CD4-positive, CD25-positive, alpha-beta regulatory T cell (primary cell): Measurements from ENCODE around the gene COASY. TPM values are rescaled to one million over a fixed set of nuclear protein-coding genes. Genes with fewer than 3 reads are reported as not detected.

ENCODE experiments used
- ATAC-seq, 2 donors: fragments of 150-1000 bp; cut with Tn5 transposase; one replicate each; pipeline ENCODE4 v1.10.0; 2021; ENCODE audit warnings: low read depth in 2 of 2, moderate number of reproducible peaks in 2 of 2, moderate library complexity in 1 of 2
- DNase-seq, 3 donors: peaks; one replicate each; pipeline versions ENCODE4 v3.0.0 to v3.0.0-alpha.2; 2012 to 2022; ENCODE audit warnings: mixed read lengths in 1 of 3
- H3K27ac ChIP-seq: one replicate; pipeline ENCODE4 v1.7.0; 2013; ENCODE audit warnings: mild to moderate bottlenecking, low read length; ENCODE audit not compliant: insufficient read depth, poor library complexity, severe bottlenecking
- H3K27me3 ChIP-seq: one replicate; pipeline ENCODE4 v1.7.0; 2013; ENCODE audit warnings: low read length; ENCODE audit not compliant: control insufficient read depth, insufficient read depth
- H3K36me3 ChIP-seq: one replicate; pipeline ENCODE4 v1.7.0; 2013; ENCODE audit warnings: mild to moderate bottlenecking, low read length, moderate library complexity; ENCODE audit not compliant: control insufficient read depth, insufficient read depth
- H3K4me1 ChIP-seq: 2 replicates; pipeline ENCODE4 v1.7.0; 2013; ENCODE audit warnings: mild to moderate bottlenecking, low read length; ENCODE audit not compliant: insufficient read depth, control insufficient read depth, poor library complexity, severe bottlenecking
- H3K4me3 ChIP-seq: one replicate; pipeline ENCODE4 v1.7.0; 2013; ENCODE audit warnings: low read depth, mild to moderate bottlenecking, low read length, moderate library complexity
- H3K9me3 ChIP-seq, 2 experiments: 1 replicate in 1 of 2; 2 replicates in 1 of 2; pipeline ENCODE4 v1.7.0; 2013; ENCODE audit warnings: low read length in 2 of 2, mild to moderate bottlenecking in 1 of 2, moderate library complexity in 1 of 2; ENCODE audit not compliant: control insufficient read depth in 2 of 2
- H3K27ac Mint-ChIP-seq, 3 donors: one replicate each; pipeline ENCODE4 v1.8.0; 2020 to 2022; ENCODE audit warnings: mild to moderate bottlenecking in 3 of 3, mixed read lengths in 3 of 3, moderate library complexity in 2 of 3
- H3K27me3 Mint-ChIP-seq: one replicate; pipeline ENCODE4 v1.8.0; 2022; ENCODE audit warnings: mild to moderate bottlenecking, mixed read lengths
- H3K36me3 Mint-ChIP-seq: one replicate; pipeline ENCODE4 v1.8.0; 2020; ENCODE audit warnings: mixed read lengths
- H3K4me1 Mint-ChIP-seq, 4 donors: one replicate each; pipeline ENCODE4 v1.8.0; 2020 to 2022; ENCODE audit warnings: mixed read lengths in 4 of 4, mild to moderate bottlenecking in 1 of 4
- H3K4me3 Mint-ChIP-seq, 4 donors: one replicate each; pipeline ENCODE4 v1.8.0; 2020 to 2022; ENCODE audit warnings: mild to moderate bottlenecking in 4 of 4, mixed read lengths in 4 of 4, moderate library complexity in 3 of 4
- H3K9me3 Mint-ChIP-seq, 7 donors: one replicate each; pipeline ENCODE4 v1.8.0; 2020 to 2022; ENCODE audit warnings: mixed read lengths in 7 of 7, mild to moderate bottlenecking in 3 of 7, moderate library complexity in 2 of 7
- polyA plus RNA-seq, 4 donors: library from polyadenylated mRNA; unstranded; fragments of 300-500 nt; fragmentation: Illumina TruSeq; gene quantifications; one replicate each; pipeline ENCODE4 v1.2.3, GENCODE V29; 2021
- total RNA-seq: library from RNA; stranded (reverse); gene quantifications from one replicate; pipeline ENCODE4 v1.2.3, GENCODE V29; 2022

COASY gene
- total and polyA plus RNA-seq, 5 donors from 2014 or later, result 41.6 to 56.1 (median 48.7) TPM

GRCh38 chr17:42563950-42564349, 2.0 kb downstream of the COASY start:
- Mint-ChIP-seq H3K27me3 (no peaks in the 10 kb centered on the region), H3K27ac (peak overlapping the region in 1 of 3 donors; percentile 91), H3K4me1 (peaks cover 4 to 59% (median 28%) of the 10 kb centered on the region in 4 donors), H3K9me3 (peaks cover 0 to 2% (median 0%) of the 10 kb centered on the region in 7 donors), H3K4me3 (peak overlapping the region; percentile 83 to 93 (median 91)), H3K36me3 (no peaks in the 10 kb centered on the region)
- Histone ChIP-seq H3K4me1 (peaks cover 53% of the 10 kb centered on the region), H3K9me3 (no peaks in the 10 kb centered on the region), H3K27me3 (no peaks in the 10 kb centered on the region), H3K4me3 (no peak overlapping the region), H3K36me3 (peaks cover 21% of the 10 kb centered on the region), H3K27ac (no peak overlapping the region)
- DNase-seq (no peak), ATAC-seq (no peak)

GRCh38 chr17:42564815-42565522, 3.0 kb downstream of the COASY start:
- Mint-ChIP-seq H3K27ac (peak overlapping the region in 1 of 3 donors; percentile 38), H3K4me1 (peaks cover 4 to 70% (median 33%) of the 10 kb centered on the region in 4 donors), H3K4me3 (peak overlapping the region; percentile 29 to 96 (median 53)), H3K27me3 (no peaks in the 10 kb centered on the region), H3K9me3 (peaks cover 0 to 2% (median 0%) of the 10 kb centered on the region in 7 donors), H3K36me3 (peaks cover 9% of the 10 kb centered on the region)
- ATAC-seq, result no peak
- Histone ChIP-seq H3K27ac (no peak overlapping the region), H3K27me3 (no peaks in the 10 kb centered on the region), H3K4me1 (peaks cover 56% of the 10 kb centered on the region), H3K36me3 (peaks cover 31% of the 10 kb centered on the region), H3K4me3 (no peak overlapping the region), H3K9me3 (no peaks in the 10 kb centered on the region)
- no peak for DNase-seq

DNA sequence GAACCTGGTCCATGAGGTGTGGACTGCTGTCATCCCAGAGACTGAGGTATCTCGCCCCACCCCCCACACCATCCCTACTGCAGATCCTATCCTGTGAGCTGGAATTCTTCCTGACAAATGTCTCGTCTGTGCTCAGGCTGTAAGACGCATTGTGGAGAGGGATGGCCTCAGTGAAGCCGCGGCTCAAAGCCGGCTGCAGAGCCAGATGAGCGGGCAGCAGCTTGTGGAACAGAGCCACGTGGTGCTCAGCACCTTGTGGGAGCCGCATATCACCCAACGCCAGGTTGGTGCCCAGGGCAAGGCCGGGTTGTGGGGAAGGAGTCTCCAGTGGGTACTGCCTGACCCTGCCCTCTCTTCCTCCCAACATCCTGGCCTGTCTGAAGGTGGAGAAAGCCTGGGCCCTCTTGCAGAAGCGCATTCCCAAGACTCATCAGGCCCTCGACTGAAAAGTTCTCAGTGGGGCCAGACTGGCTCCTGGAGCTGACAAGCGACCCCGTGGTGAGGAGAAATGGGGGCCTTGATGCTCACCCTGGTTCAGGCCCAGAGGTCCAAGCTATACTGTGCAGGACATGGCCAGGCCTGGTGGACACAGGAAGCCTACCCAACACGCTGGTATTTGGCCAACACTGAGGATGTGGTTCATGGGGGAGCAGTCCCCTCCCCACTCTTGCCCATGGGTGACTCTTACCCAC, 3.7 kb downstream of the COASY start:
- Histone ChIP-seq H3K4me3 (peak overlapping the region; percentile 7), H3K27me3 (no peaks in the 10 kb centered on the region), H3K4me1 (peaks cover 56% of the 10 kb centered on the region), H3K36me3 (peaks cover 38% of the 10 kb centered on the region), H3K9me3 (no peaks in the 10 kb centered on the region), H3K27ac (peak overlapping the region; percentile 89)
- H3K4me3 Mint-ChIP-seq, result peak overlapping the region; percentile 95 to 97 (median 96)
- H3K4me1 Mint-ChIP-seq, result peaks cover 1 to 70% (median 33%) of the 10 kb centered on the region in 4 donors
- H3K27me3 Mint-ChIP-seq, result no peaks in the 10 kb centered on the region
- peak overlapping the region; percentile 14 to 98 (median 94) for H3K27ac Mint-ChIP-seq
- peaks cover 0 to 2% (median 0%) of the 10 kb centered on the region in 7 donors for H3K9me3 Mint-ChIP-seq
- H3K36me3 Mint-ChIP-seq, result peaks cover 9% of the 10 kb centered on the region
- DNase-seq, result no peak
- ATAC-seq, result no peak

GRCh38 chr17:42566215-42566882, 4.4 kb downstream of the COASY start:
- peaks cover 44% of the 10 kb centered on the region for H3K36me3 ChIP-seq
- peak overlapping the region; percentile 89 for H3K27ac ChIP-seq
- peak overlapping the region; percentile 95 to 97 (median 96) for H3K4me3 Mint-ChIP-seq
- H3K9me3 ChIP-seq, result no peaks in the 10 kb centered on the region
- H3K36me3 Mint-ChIP-seq, result peaks cover 16% of the 10 kb centered on the region
- no peaks in the 10 kb centered on the region for H3K27me3 Mint-ChIP-seq
- peaks cover 56% of the 10 kb centered on the region for H3K4me1 ChIP-seq
- H3K27ac Mint-ChIP-seq, result peak overlapping the region; percentile 94 to 99 (median 98)
- peaks cover 0 to 71% (median 35%) of the 10 kb centered on the region in 4 donors for H3K4me1 Mint-ChIP-seq
- H3K4me3 ChIP-seq, result peak overlapping the region; percentile 7
- DNase-seq (no peak), ATAC-seq (no peak)
- no peaks in the 10 kb centered on the region for H3K27me3 ChIP-seq
- H3K9me3 Mint-ChIP-seq, result peaks cover 0 to 2% (median 0%) of the 10 kb centered on the region in 7 donors

DNA sequence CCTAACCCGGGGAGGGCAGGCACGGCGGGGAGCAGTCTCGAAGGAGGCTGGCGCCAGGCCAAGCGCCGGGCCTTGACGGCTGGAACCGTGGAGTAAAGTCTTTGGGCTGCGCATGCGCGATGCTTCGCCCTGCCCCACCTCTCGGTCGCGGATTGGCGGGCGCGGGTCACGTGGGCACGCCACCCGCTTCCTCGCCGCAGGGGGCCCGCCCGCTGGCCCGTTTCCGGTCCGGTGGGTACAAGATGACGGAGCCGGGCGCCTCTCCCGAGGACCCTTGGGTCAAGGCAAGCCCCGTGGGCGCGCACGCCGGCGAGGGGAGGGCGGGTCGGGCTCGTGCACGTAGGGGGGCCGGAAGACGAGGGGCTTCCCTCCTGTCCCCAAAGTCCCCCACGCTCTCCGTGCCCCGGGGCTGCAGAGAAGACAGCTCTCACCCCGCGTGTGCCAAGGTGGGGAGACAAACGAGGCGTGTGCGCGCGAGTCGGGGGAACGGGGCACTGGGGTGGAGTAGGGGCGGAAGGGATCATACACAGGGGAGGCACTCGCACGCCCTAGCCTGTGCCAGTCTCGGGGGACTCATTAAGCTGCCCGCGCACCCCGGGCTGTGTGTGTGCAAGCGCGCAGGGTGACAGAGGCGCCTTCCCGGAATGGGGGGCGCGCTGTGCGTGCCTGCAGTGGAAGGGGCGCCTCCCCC, 5.1 kb downstream of the COASY start, which contains the start of gene MLX:
TSS of gene MLX (plus strand) at position 218 of the 691 bp plus-strand sequence. CDS start at position 243, 25 bp downstream.
- ATAC-seq, result peak; percentile 73 to 75
- peak; percentile 90 to 95 (median 91) for DNase-seq
- no peaks in the 10 kb centered on the region for H3K27me3 ChIP-seq
- peak within 1 kb of the TSS; percentile 89 for H3K27ac ChIP-seq
- H3K36me3 ChIP-seq, result peaks cover 51% of the 10 kb centered on the region
- peaks cover 0 to 2% (median 0%) of the 10 kb centered on the region in 7 donors for H3K9me3 Mint-ChIP-seq
- H3K4me3 ChIP-seq, result peak within 1 kb of the TSS; percentile 89
- peak within 1 kb of the TSS; percentile 94 to 99 (median 98) for H3K27ac Mint-ChIP-seq
- peaks cover 20% of the 10 kb centered on the region for H3K36me3 Mint-ChIP-seq
- peaks cover 0 to 65% (median 31%) of the 10 kb centered on the region in 4 donors for H3K4me1 Mint-ChIP-seq
- peaks cover 51% of the 10 kb centered on the region for H3K4me1 ChIP-seq
- H3K27me3 Mint-ChIP-seq, result no peaks in the 10 kb centered on the region
- peak within 1 kb of the TSS; percentile 95 to 97 (median 96) for H3K4me3 Mint-ChIP-seq
- H3K9me3 ChIP-seq, result no peaks in the 10 kb centered on the region

DNA sequence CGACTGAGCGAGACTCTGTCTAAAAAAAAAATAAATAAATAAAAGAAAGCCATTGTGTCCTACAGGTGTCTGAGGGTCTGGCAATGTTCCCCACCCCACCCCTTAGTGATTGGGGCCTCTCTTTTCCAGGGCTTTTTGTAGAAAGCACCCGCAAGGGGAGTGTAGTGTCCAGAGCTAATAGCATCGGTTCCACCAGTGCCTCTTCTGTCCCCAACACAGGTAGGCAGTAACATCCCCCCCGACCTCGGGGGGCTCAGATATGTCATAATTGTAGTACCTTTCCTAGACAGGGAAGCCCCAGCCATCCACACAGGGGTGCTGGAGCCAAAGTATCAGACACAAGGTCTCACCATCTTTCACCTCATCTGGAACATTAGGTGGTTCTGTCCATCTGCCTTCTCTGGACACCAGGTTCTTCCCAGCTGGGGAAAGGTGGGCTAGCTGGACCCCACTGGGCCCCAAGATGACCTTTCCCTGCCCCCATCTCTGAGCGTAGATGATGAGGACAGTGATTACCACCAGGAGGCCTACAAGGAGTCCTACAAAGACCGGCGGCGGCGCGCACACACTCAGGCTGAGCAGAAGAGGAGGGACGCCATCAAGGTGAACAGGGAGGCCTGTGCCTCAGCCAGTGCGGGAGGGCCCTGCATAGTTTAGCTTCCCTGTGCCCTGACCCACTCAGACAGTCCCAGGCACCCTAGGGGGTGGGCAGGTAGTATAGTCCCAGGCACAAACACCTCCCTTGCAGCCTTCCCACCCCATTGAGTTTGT, 6.6 kb downstream of the COASY start:
- peaks cover 25% of the 10 kb centered on the region for H3K36me3 Mint-ChIP-seq
- Histone ChIP-seq H3K27ac (no peak overlapping the region), H3K27me3 (no peaks in the 10 kb centered on the region), H3K9me3 (no peaks in the 10 kb centered on the region), H3K36me3 (peaks cover 66% of the 10 kb centered on the region), H3K4me3 (no peak overlapping the region), H3K4me1 (peaks cover 37% of the 10 kb centered on the region)
- H3K27me3 Mint-ChIP-seq, result no peaks in the 10 kb centered on the region
- DNase-seq, result no peak
- peaks cover 0 to 2% (median 0%) of the 10 kb centered on the region in 7 donors for H3K9me3 Mint-ChIP-seq
- no peak for ATAC-seq
- H3K27ac Mint-ChIP-seq, result peak overlapping the region; percentile 65 to 94 (median 75)
- H3K4me3 Mint-ChIP-seq, result peak overlapping the region in 3 of 4 donors; percentile 83 to 97 (median 95)
- H3K4me1 Mint-ChIP-seq, result peaks cover 4 to 54% (median 26%) of the 10 kb centered on the region in 4 donors
